Mesendoderm (in vitro differentiated cells): Measurements from ENCODE around the gene DUT. TPM values are rescaled to one million over a fixed set of nuclear protein-coding genes. Genes with fewer than 3 reads are reported as not detected.

ENCODE experiments used
- DNase-seq: peaks from one replicate; pipeline ENCODE4 v3.0.0; 2013
- H2AK5ac ChIP-seq: 2 replicates; pipeline ENCODE4 v1.6.1; 2013; ENCODE audit warnings: low read length, inconsistent platforms
- H2BK120ac ChIP-seq: 2 replicates; pipeline ENCODE4 v1.6.1; 2013; ENCODE audit warnings: low read depth, mild to moderate bottlenecking, low read length, moderate library complexity, mixed read lengths
- H2BK15ac ChIP-seq: replicated peaks from 2 replicates; pipeline ENCODE4 v1.6.1; 2013; ENCODE audit warnings: low read depth, mild to moderate bottlenecking, moderate library complexity
- H2BK5ac ChIP-seq: 2 replicates; pipeline ENCODE4 v1.6.1; 2013; ENCODE audit warnings: low read length, inconsistent platforms
- H3K18ac ChIP-seq: 2 replicates; pipeline ENCODE4 v1.6.1; 2013; ENCODE audit warnings: mild to moderate bottlenecking, low read length, mixed read lengths
- H3K23ac ChIP-seq: one replicate; pipeline ENCODE4 v1.6.1; 2013; ENCODE audit warnings: low read length
- H3K27ac ChIP-seq: 2 replicates; pipeline ENCODE4 v1.5.1; 2013; ENCODE audit warnings: low read depth, mild to moderate bottlenecking, inconsistent platforms, low read length, moderate library complexity
- H3K27me3 ChIP-seq: 2 replicates; pipeline ENCODE4 v1.6.1; 2013; ENCODE audit warnings: low read length, control low read depth, mild to moderate bottlenecking, inconsistent platforms; ENCODE audit not compliant: insufficient read depth, poor library complexity
- H3K36me3 ChIP-seq: 2 replicates; pipeline ENCODE4 v1.6.1; 2013; ENCODE audit warnings: low read length, inconsistent platforms; ENCODE audit not compliant: control insufficient read depth, insufficient read depth
- H3K4ac ChIP-seq: one replicate; pipeline ENCODE4 v1.6.1; 2013; ENCODE audit warnings: low read depth, mild to moderate bottlenecking, low read length, moderate library complexity
- H3K4me1 ChIP-seq: 2 replicates; pipeline ENCODE4 v1.6.1; 2013; ENCODE audit warnings: low read depth, low read length, inconsistent platforms; ENCODE audit not compliant: control insufficient read depth
- H3K4me2 ChIP-seq: 2 replicates; pipeline ENCODE4 v1.6.1; 2013; ENCODE audit warnings: low read length
- H3K4me3 ChIP-seq: 2 replicates; pipeline ENCODE4 v1.5.1; 2013; ENCODE audit warnings: mild to moderate bottlenecking, low read length
- H3K56ac ChIP-seq: one replicate; pipeline ENCODE4 v1.6.1; 2013; ENCODE audit warnings: low read length
- H3K79me1 ChIP-seq: 2 replicates; pipeline ENCODE4 v1.6.1; 2013; ENCODE audit warnings: low read length, inconsistent platforms
- H3K79me2 ChIP-seq: 2 replicates; pipeline ENCODE4 v1.6.1; 2013; ENCODE audit warnings: mild to moderate bottlenecking, low read length; ENCODE audit not compliant: control insufficient read depth, insufficient read depth
- H3K9ac ChIP-seq: 2 replicates; pipeline ENCODE4 v1.6.1; 2013; ENCODE audit warnings: low read length, inconsistent platforms
- H4K5ac ChIP-seq: one replicate; pipeline ENCODE4 v1.6.1; 2013; ENCODE audit warnings: low read length
- H4K8ac ChIP-seq: one replicate; pipeline ENCODE4 v1.6.1; 2013; ENCODE audit warnings: low read depth, mild to moderate bottlenecking, control low read depth, low read length, moderate library complexity
- WGBS: extraction: QIAGEN DNeasy Blood & Tissue Kit; methylation state at CpG from one replicate; pipeline ENCODE4 v1.1.7; 2013; ENCODE audit warnings: low lambda C conversion rate, missing lambda C conversion rate; ENCODE audit not compliant: insufficient coverage; ENCODE audit errors: extremely low coverage; 5-methylcytosine and 5-hydroxymethylcytosine counted together
- small RNA-seq: library from polyadenylated mRNA; stranded (forward); fragments of <200 nt; extraction: miRNeasy Mini kit (QIAGEN cat#:217004); gene quantifications from one replicate; pipeline ENCODE3, GENCODE V24; 2013; ENCODE audit not compliant: insufficient read depth

The DUT gene

DNA sequence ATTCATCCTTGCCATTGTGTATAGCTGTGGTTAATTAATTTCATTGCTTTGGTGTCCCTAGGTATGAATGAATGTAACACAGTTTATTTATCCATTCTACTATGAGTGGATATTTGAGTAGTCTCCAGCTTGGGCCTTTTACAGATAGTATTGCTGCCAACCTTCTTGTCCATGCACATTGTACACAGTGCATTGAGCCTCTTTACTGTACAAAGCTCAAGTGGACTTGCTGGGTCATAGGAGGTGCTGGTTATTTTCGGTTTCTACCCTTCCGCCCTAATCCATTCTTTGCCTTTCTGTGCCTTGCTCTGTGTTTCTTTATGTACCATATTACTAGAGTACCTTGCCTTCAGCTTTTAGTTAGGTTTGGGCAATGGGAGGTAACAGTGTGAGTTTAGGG, 60.7 kb downstream of the DUT start:
- no peak overlapping the region for H2AK5ac ChIP-seq
- no peak overlapping the region for H3K27ac ChIP-seq
- no peak overlapping the region for H2BK5ac ChIP-seq
- no peak overlapping the region for H3K56ac ChIP-seq
- no peak overlapping the region for H3K4me3 ChIP-seq
- no peaks in the 10 kb centered on the region for H3K36me3 ChIP-seq
- no peaks in the 10 kb centered on the region for H3K79me2 ChIP-seq
- H2BK120ac ChIP-seq = no peak overlapping the region
- H3K4me1 ChIP-seq = no peaks in the 10 kb centered on the region
- no peak overlapping the region for H4K5ac ChIP-seq
- H3K23ac ChIP-seq = no peak overlapping the region
- DNase-seq = no peak
- H3K18ac ChIP-seq = no peak overlapping the region
- no peaks in the 10 kb centered on the region for H3K27me3 ChIP-seq
- no peak overlapping the region for H3K9ac ChIP-seq
- no CpG with 5 or more reads among the region's 2 CpGs for WGBS
- H3K4ac ChIP-seq = no peak overlapping the region
- no peak overlapping the region for H3K4me2 ChIP-seq
- H2BK15ac ChIP-seq = no peak overlapping the region
- H4K8ac ChIP-seq = no peak overlapping the region
- H3K79me1 ChIP-seq = no peaks in the 10 kb centered on the region

GRCh38 chr15:48392356-48392755, 61.1 kb downstream of the DUT start:
- Histone ChIP-seq H3K79me2 (no peaks in the 10 kb centered on the region), H3K27ac (no peak overlapping the region), H3K36me3 (no peaks in the 10 kb centered on the region), H2BK120ac (no peak overlapping the region), H4K8ac (no peak overlapping the region), H3K79me1 (no peaks in the 10 kb centered on the region), H3K4me3 (no peak overlapping the region), H3K56ac (no peak overlapping the region), H3K18ac (no peak overlapping the region), H3K4me2 (no peak overlapping the region), H3K9ac (no peak overlapping the region), H3K23ac (no peak overlapping the region), H2BK5ac (no peak overlapping the region), H3K4ac (no peak overlapping the region), H4K5ac (no peak overlapping the region), H3K27me3 (no peaks in the 10 kb centered on the region), H3K4me1 (no peaks in the 10 kb centered on the region), H2BK15ac (no peak overlapping the region), H2AK5ac (no peak overlapping the region)
- WGBS = no CpG with 5 or more reads among the region's 4 CpGs
- no peak for DNase-seq

Small RNA genes within 50 kb of the gene (small RNA-seq; reads per million reads assigned to genes)
- not detected for gene RF00019
